Measurements from ENCODE around the gene LEF1. TPM values are rescaled to one million over a fixed set of nuclear protein-coding genes. Genes with fewer than 3 reads are reported as not detected.

Gene LEF1
- total RNA-seq, 1 experiment from 2014 or later, result 2.0 TPM

DNA sequence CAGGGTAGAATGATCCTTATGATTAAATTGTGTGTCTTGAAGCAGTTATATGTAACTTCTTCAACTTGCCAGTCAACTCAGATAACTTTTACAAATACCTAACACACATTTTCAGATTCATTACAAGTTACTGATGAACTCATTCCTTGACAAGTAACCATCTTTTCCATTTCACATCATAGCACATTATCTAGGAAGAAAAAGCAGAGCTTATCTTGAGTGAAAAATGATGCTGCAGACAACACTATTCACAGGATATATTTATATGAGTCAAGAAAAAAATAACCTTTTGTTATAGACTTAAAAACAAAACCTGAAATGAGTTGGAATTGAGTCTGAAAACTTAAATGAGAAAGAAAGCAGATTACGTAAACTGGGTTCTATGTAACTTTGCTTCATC is 68.9 kb downstream of the LEF1 start:
- Mint-ChIP-seq H3K4me1 (ENCODE audit: insufficient read depth, unreplicated experiment) (no peaks in the 10 kb centered on the region), H3K27ac (ENCODE audit: low read depth, unreplicated experiment) (no peak overlapping the region), H3K27me3 (ENCODE audit: insufficient read depth, unreplicated experiment) (peaks cover 11% of the 10 kb centered on the region), H3K4me3 (ENCODE audit: unreplicated experiment) (no peak overlapping the region), H3K36me3 (ENCODE audit: insufficient read depth, unreplicated experiment) (no peaks in the 10 kb centered on the region), H3K9me3 (ENCODE audit: unreplicated experiment) (no peaks in the 10 kb centered on the region)
- intact Hi-C loops (cut with micrococcal nuclease), result no loop called here
- TF ChIP-seq, protein P1, sequence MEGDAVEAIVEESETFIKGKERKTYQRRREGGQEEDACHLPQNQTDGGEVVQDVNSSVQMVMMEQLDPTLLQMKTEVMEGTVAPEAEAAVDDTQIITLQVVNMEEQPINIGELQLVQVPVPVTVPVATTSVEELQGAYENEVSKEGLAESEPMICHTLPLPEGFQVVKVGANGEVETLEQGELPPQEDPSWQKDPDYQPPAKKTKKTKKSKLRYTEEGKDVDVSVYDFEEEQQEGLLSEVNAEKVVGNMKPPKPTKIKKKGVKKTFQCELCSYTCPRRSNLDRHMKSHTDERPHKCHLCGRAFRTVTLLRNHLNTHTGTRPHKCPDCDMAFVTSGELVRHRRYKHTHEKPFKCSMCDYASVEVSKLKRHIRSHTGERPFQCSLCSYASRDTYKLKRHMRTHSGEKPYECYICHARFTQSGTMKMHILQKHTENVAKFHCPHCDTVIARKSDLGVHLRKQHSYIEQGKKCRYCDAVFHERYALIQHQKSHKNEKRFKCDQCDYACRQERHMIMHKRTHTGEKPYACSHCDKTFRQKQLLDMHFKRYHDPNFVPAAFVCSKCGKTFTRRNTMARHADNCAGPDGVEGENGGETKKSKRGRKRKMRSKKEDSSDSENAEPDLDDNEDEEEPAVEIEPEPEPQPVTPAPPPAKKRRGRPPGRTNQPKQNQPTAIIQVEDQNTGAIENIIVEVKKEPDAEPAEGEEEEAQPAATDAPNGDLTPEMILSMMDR (IDR thresholded peaks at IDR 0.05; ENCODE audit: unreplicated experiment), result no peak
- ChIA-PET POLR2A (interaction anchor here (0.7 kb wide), 1 partner anchor 13 kb away, joined by 3 read pairs; no protein-coding TSS in a partner anchor), CTCF (no interaction called here)
- DNase-seq (ENCODE audit: unreplicated experiment), result no peak
- BruUV-seq (replicated peaks), result no TSS peak

DNA sequence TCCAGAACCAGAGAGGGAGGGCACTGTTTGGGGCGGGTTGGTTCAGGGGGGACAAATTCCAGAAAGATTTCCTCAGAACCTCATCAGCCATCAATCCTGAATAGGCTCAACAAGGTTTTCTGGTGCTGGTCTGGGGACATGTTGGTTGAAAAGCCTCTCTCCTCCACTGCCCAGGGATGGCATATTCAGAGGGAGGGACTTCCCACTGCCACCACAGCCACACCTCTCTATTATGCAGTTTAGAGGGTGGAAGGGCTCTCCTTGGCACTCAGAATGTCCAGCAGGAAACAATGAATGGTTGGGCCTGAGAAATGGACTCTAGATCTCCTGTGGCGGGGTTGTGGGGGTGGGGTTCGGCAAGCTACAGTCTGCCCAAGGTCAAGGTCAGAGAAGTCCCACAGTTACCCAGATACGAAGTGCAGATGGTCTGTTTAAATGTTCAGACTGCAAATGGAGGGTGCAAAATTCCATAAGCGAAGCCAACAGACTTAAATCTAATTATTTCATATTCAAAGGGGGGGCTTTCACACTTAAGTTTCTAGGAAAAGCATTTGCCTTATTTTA is 70.7 kb downstream of the LEF1 start:
- H3K27me3 Mint-ChIP-seq (ENCODE audit: insufficient read depth, unreplicated experiment), result peaks cover 11% of the 10 kb centered on the region
- H3K27ac Mint-ChIP-seq (ENCODE audit: low read depth, unreplicated experiment), result no peak overlapping the region
- TF ChIP-seq, protein P1 (IDR thresholded peaks at IDR 0.05; ENCODE audit: unreplicated experiment), result no peak
- no TSS peak for BruUV-seq (replicated peaks)
- CTCF ChIA-PET, result interaction anchor here (0.6 kb wide), 1 partner anchor 81 kb away, joined by 3 read pairs; no protein-coding TSS in a partner anchor
- no peaks in the 10 kb centered on the region for H3K9me3 Mint-ChIP-seq (ENCODE audit: unreplicated experiment)
- H3K36me3 Mint-ChIP-seq (ENCODE audit: insufficient read depth, unreplicated experiment), result no peaks in the 10 kb centered on the region
- H3K4me1 Mint-ChIP-seq (ENCODE audit: insufficient read depth, unreplicated experiment), result no peaks in the 10 kb centered on the region
- POLR2A ChIA-PET, result no interaction called here
- no peak for DNase-seq (ENCODE audit: unreplicated experiment)
- H3K4me3 Mint-ChIP-seq (ENCODE audit: unreplicated experiment), result no peak overlapping the region
- intact Hi-C loops (cut with micrococcal nuclease), result no loop called here

DNA sequence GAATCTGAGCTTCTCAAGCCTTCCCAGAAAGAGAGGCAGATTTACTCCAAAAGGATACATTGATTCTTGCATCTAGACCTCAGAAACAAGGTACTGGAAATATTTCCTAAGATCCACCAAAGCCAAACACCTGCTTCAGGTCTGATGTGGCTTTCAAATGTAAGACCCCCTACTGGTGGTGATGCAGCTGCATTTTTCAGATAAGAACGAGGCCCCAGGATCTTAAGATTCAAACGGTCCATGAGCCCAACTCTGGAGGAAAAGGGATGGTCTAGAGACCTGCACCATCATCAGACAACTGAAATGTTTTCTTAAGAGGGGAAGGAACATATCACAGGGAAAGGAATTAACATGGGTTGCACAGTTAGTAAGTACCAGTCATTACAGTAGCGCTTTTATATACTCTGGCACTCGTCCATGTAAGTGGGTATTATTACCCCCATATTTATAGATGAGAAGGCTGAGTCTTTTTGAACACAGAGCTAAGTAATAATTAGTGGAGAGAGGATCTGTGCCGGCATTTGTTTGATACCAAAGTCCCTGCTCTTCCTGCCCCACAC is 73.7 kb downstream of the LEF1 start:
- CTCF ChIA-PET, result no interaction called here
- no peaks in the 10 kb centered on the region for H3K36me3 Mint-ChIP-seq (ENCODE audit: insufficient read depth, unreplicated experiment)
- intact Hi-C loops (cut with micrococcal nuclease), result no loop called here

DNA sequence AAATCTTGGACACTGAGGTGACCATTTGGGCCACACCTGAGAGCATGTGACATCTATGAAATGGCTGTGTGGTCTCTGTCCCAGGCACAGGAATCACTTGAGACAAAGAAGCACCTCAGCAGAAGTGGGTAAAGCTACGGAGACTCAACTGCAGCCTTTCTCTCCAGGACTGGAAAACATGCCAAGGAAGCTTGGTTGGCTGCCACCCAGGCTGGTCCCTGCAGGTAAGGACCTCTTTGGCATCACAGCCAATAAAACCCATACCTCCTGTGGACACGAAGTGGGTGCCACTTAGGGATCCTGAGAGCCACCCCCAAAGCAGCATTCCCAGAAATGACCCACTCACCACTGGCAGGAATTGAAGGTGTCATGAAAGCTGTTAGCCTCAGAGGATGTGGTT is 74.6 kb downstream of the LEF1 start:
- Mint-ChIP-seq H3K27me3 (ENCODE audit: insufficient read depth, unreplicated experiment) (peaks cover 11% of the 10 kb centered on the region), H3K36me3 (ENCODE audit: insufficient read depth, unreplicated experiment) (no peaks in the 10 kb centered on the region), H3K27ac (ENCODE audit: low read depth, unreplicated experiment) (no peak overlapping the region), H3K4me3 (ENCODE audit: unreplicated experiment) (no peak overlapping the region), H3K4me1 (ENCODE audit: insufficient read depth, unreplicated experiment) (no peaks in the 10 kb centered on the region), H3K9me3 (ENCODE audit: unreplicated experiment) (no peaks in the 10 kb centered on the region)
- intact Hi-C loops (cut with micrococcal nuclease), result no loop called here
- TF ChIP-seq, protein P1 (IDR thresholded peaks at IDR 0.05; ENCODE audit: unreplicated experiment), result no peak
- POLR2A ChIA-PET, result no interaction called here
- DNase-seq (ENCODE audit: unreplicated experiment), result no peak
- BruUV-seq (replicated peaks), result no TSS peak
- CTCF ChIA-PET, result interaction anchor here (1.4 kb wide), 1 partner anchor 21 kb away, joined by 3 read pairs; no protein-coding TSS in a partner anchor

More for the DNA sequence above, 73.7 kb downstream of the LEF1 start:
- no peak for DNase-seq (ENCODE audit: unreplicated experiment)
- H3K27me3 Mint-ChIP-seq (ENCODE audit: insufficient read depth, unreplicated experiment), result peaks cover 11% of the 10 kb centered on the region
- H3K27ac Mint-ChIP-seq (ENCODE audit: low read depth, unreplicated experiment), result no peak overlapping the region
- H3K9me3 Mint-ChIP-seq (ENCODE audit: unreplicated experiment), result no peaks in the 10 kb centered on the region
- POLR2A ChIA-PET, result no interaction called here
- TF ChIP-seq, protein P1 (IDR thresholded peaks at IDR 0.05; ENCODE audit: unreplicated experiment), result no peak
- H3K4me1 Mint-ChIP-seq (ENCODE audit: insufficient read depth, unreplicated experiment), result no peaks in the 10 kb centered on the region
- no peak overlapping the region for H3K4me3 Mint-ChIP-seq (ENCODE audit: unreplicated experiment)
- no TSS peak for BruUV-seq (replicated peaks)
